Fibroblast of skin of right quadriceps (primary cell): ENCODE measurements around the gene SEMA6A.
A peak's percentile ranks its signal among the peaks of the same experiment; 100 is the strongest.
"Not testable (repeated sequence)": the region's sequence is repeated elsewhere in the genome, so short reads cannot be mapped to it uniquely, and the experiment has no call there.

Experiments
- DNase-seq: peaks from one replicate; pipeline ENCODE4 v3.0.0-alpha.2; 2013

The SEMA6A gene

DNA sequence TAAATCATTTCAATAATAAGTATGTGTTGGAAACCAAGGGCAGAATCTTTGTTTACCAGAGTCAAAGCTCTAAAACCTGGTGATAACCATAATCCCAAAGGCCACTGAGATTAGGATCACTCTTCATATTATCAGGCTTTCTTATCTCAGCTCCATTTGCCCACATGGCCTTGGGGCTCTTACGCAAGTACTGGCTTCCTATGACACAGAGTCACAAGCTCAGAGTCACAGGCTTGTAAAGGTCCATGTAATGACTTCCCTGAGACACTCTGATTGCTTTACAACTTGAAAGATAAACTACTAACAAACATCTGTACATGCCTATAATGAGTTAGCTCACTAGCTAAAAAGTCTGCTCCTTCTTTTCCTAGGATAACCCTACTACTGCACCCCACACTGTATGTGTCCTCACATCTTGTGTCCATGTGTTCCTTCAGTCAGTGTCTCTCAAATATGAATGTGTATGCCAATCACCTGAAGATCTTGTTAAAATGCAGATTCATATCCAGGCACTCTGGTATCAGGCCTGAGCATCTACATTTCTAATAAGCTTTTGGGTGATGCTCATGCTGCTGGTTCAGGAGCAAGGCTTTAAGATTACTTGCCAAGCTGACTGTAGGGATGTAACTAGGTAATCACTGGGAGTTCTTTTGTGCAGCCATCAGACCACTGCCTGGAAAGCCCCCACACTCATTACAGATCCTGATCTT lies 28.4 kb downstream of the SEMA6A start:
- DNase-seq, result no peak

GRCh38 chr5:116545465-116545864 lies 29.2 kb downstream of the SEMA6A start:
- not testable (repeated sequence) for DNase-seq

DNA sequence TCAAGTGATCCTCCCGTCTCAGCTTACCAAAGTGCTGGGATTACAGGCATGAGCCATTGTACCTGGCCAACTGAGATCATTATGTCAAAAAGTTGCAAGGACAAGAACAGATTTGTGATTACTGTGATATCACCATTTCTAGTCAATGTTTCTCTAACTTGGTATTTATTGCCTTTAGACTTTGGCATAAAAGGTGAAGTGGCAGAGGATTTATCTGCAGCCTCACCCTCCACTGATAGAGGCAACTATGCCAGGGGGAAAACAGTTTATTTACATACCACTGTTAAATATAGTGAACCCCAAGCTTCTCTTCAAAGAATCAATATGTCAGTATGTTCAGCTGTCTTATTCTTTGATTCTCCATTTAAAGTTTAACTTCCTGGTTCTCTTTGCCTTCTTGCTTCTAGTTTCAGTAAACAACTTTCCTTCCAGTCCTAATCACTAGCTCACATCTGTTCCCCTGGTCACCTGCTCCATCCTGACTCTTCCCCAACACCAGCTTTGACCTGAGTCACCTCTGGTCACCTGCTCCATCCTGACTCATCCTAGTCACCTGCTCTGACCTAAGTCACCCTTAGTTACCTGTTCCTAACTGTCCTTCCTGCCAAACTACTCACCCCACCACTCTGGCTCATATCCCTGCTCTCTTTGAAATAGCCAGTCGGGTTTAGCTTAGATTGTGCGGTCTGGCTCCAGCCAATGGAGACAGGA lies 29.9 kb downstream of the SEMA6A start:
- DNase-seq, result no peak

- DNase-seq, result peak; percentile 41
Observed at GRCh38 chr5:116543501-116543900, 31.1 kb downstream of the SEMA6A start.

GRCh38 chr5:116542619-116543018 lies 32.0 kb downstream of the SEMA6A start:
- DNase-seq, result no peak

DNA sequence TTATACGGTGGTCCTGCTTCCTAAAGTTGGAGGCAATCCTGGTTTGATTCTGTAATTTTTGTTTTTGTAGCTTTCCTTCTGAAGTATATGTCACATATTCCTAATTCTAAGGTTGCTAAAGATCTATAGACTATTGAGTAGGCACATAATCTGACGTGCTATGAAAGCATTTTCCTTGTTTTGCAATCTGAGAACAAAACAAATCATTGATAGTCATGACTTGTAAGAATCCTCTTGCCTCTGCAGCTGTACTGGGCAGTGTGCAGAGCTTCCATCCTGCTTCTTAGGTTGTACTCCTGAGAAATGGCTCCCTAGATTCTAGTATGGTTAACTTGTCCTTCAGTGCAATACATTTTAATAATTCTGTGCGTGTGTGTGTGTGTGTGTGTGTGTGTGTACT lies 35.4 kb downstream of the SEMA6A start:
- no peak for DNase-seq

DNA sequence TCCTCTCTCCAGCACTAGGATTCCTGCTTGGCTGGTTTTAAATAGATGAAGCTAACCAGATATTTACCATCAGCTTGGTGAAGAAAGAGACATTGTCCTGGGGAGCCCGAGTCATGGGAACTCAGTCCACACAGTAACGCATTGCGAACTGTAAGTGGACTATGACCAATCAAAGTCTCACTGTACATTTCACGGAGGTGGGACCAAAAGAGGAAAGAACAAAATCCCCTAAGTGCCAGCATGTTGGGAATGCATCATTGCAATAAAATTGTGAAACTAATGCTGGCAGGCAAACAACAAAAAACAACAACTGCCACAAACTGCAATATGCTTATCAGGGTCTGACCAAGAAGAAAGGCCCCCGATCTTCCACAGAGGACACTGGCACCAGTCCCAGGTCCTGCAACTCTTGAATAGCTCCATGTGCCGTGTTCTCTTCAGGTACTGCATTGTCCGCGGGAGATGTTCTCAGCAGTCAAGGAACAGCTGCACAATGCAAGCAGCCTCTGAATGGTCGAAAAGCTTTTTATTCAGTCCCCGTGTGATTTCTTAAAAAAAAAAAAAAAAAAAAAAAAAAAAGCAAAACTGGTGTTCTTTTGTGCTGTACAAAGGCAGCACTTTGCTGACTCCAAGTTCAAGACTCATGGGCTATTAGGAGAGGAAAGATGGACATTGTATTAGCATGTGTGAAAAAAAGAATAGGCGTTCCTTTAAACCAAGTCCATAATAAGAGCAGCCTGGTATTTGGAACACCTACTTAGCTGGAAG lies 38.1 kb downstream of the SEMA6A start:
- DNase-seq, result no peak

DNA sequence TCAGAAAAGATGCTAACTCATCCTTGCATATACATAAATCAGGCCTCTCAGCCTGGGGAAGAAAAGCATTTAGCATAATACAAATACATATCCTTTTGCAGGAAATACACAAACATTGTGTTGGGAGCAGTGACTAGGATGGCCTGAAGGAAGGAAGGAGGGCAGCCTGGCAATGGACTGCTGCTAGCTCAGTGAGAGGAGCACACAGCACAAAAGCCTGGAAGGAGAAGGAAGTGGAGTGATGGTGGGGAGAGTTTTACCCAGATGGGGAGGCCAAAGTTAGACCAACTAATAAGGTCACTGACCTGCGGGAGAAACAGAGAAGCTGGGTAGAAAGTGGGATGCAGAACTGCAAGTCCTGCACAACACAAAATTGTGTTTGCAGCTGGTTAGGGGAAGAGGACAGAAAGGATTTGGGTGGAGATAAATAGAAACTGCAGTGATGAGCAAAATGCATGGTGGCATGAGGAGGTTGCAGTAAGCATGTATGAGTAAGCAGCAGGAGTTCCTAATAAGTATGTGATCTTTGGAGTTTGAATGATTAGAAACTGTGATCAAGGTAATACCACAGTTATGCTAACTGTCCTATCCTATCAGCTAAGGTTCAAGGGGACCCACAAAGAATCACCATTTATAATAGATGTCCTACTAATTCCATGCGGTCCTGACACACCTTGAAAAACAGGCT lies 39.5 kb downstream of the SEMA6A start:
- DNase-seq, result no peak

DNA sequence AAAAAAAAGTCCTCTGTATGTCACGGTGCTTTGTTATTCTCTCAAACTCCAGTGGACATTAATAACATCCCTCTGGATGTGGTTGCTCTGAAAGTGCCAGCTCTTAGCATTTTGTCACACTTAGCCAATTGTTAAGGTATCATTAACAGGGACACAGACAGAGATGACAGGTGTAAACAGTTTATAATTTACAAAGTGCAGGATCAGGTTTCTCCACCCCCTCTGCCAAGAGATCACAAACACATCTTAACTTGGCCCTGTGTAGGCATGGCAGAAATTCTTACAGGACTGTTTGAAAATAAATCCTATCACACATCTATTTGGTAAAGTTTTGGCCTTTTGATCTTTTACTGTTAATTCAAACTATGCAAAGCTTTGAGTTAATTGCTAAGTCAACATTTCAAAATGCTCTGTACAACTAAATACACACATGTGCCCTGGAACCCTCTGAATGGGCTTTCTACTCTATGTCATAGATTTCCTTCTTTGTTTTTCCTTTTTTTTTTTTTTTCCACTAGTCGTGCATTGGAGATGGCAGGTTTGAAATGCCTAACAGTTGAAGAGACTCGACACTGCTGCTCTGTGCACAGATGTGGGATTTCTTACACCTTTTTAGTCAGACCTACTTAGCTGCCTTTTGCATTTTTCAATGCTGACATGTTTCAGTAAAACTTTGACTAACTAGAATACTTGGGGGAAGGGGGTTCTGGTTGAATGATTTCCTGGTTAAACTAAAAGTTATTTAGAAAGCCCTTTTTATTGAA lies 41.7 kb downstream of the SEMA6A start:
- DNase-seq, result peak; percentile 30

DNA sequence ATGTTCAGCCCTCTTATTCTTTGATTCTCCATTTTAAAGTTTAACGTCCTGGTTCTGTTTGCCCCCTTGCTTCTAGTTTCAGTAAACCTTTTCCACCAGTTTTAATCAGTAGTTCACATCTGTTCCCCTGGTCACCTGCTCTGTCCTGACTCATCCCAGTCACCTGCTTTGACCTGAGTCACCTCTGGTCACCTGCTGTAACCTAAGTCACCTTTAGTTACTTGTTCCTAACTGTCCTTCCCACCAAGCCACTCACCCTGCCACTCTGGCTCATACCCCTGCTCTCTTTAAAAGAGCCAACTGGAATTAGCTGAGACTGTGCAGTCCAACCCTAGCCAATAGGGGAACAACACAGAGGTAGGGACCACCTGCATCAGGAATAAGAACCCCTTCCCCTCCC lies 43.0 kb downstream of the SEMA6A start:
- DNase-seq, result no peak

GRCh38 chr5:116531117-116531516 lies 43.5 kb downstream of the SEMA6A start:
- DNase-seq, result no peak

GRCh38 chr5:116530276-116530675 lies 44.3 kb downstream of the SEMA6A start:
- no peak for DNase-seq

DNA sequence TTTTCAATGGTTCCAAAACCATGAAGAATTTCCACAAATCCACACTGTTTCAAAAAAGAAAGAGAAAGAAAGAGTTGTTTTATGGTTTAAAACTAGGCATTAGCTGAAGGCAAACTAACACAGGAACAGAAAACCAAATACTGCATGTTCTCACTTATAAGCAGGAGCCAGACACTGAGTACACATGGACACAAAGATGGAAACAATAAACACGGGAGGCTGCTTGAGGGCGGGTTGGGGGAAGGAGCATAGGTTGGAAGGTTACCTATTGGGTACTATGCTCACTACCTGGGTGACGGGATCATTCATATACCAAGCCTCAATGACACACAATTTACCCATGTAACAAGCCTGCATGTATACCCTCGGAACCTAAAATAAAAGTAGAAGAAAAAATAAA lies 45.0 kb downstream of the SEMA6A start:
- DNase-seq, result no peak

DNA sequence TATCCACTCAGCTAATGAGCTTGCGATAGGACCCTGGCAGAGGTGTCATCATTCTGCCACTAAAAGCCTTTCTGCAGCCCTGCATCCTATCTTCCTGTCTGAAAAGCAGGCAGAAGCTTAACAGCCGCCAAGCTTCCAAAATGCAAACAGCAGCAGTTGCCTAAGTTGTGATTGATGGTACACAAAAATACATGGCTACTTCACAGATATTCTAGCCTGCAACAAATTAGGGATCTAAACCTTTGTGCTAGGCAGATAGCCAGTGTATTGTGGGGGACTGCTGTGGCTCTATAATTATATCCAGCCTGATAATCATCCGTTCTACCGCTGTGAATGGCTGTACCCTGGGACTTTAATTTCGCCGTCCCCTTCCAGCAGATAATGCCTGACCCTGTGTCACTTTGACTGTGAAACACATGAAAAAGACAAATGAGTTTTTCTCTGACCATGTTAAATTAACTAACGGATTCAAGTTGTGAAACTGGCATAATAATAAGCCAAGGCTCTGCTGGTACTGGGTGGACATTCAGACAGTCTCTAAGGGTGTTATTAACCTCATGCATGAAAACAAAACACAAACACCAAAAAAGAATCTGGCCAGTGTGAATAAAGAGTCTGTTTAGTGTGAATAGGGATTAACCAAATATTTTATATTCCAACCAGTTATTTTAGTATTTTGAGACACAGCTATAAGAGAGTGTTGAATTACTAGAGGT lies 45.9 kb downstream of the SEMA6A start:
- no peak for DNase-seq

- DNase-seq, result no peak
Observed at GRCh38 chr5:116527582-116527981, 47.0 kb downstream of the SEMA6A start.

GRCh38 chr5:116525674-116526073 lies 48.9 kb downstream of the SEMA6A start:
- no peak for DNase-seq

DNA sequence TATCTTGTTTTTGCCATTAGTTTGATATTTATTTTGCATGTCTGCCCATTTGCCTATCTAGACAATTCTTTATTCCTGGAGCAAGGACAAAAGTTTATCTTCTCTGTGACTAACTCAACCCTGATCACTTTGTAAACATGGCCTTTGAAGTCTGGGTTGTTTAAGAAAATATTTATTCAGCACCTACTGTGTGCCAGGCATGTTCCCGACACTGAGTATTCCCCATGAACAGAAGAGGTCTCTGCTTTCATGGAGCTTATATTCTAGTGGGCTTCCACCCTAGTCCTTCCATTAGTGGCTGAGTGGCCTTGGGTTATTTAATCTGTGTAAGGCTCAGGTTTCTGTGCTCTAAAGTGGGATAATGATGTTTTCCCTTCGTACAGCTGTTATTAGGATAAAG lies 49.7 kb downstream of the SEMA6A start:
- DNase-seq, result no peak

- no peak for DNase-seq
Observed at GRCh38 chr5:116524051-116524904, 50.3 kb downstream of the SEMA6A start.

- DNase-seq, result not testable (repeated sequence)
Observed at GRCh38 chr5:116523182-116523581, 51.4 kb downstream of the SEMA6A start.

GRCh38 chr5:116522356-116523136 lies 52.1 kb downstream of the SEMA6A start:
- DNase-seq, result peak; percentile 73
